K562 (cell line): ENCODE measurements around the gene CD48. TPM values are rescaled to one million over a fixed set of nuclear protein-coding genes. Genes with fewer than 3 reads are reported as not detected.
"Not testable (repeated sequence)": the region's sequence is repeated elsewhere in the genome, so short reads cannot be mapped to it uniquely, and the experiment has no call there.

Experiments used
- ATAC-seq: fragments of 200-7000 bp; cut with Tn5 transposase; 3 replicates; pipeline ENCODE4 v1.9.1; 2020; ENCODE audit warnings: moderate library complexity
- BruUV-seq: library from RNA; stranded (reverse); fragments of 400-500 nt; replicated peaks from 2 replicates; lab custom pipeline; 2021; lab: Mats Ljungman, UMichigan
- CTCF ChIA-PET: fragments of 300-600 bp; formaldehyde crosslinking; extraction: SDS; loops from one replicate; lab custom pipeline; 2021; ENCODE audit warnings: low intra/inter-chr PET ratio; lab: Yijun Ruan, JAX
- POLR2A ChIA-PET: fragments of 300-600, 350-650 bp; sonication (Branson Sonifier 250); formaldehyde crosslinking; extraction: SDS; loops from one replicate; lab custom pipeline; 2021; ENCODE audit warnings: antibody characterized with exemption, inconsistent platforms; lab: Yijun Ruan, JAX
- DNase-seq, 4 experiments: peaks; one replicate each; pipeline versions ENCODE4 v3.0.0 to v3.0.0-alpha.2; 2011 to 2018; ENCODE audit warnings: low spot score in 3 of 4, mixed read lengths in 3 of 4; ENCODE audit errors: extremely low read depth in 1 of 4
- FAIRE-seq: peaks from 2 replicates; lab custom pipeline; 2011; peaks lifted over from hg19 to GRCh38; lab: Jason Lieb, UNC
- H2AFZ ChIP-seq: 2 replicates; pipeline ENCODE4 v1.6.0; 2011; ENCODE audit warnings: low read depth, low read length, control low read depth, inconsistent platforms
- H3K27ac ChIP-seq: fragments of 200-600 bp; 3 replicates; pipeline ENCODE4 v1.8.0; 2011; ENCODE audit warnings: low read depth, mild to moderate bottlenecking, control low read depth, inconsistent platforms, low read length, moderate library complexity, mixed read lengths; ENCODE audit errors: extremely low read depth
- H3K27me3 ChIP-seq, 2 experiments: fragments of 300-600 bp in 1 of 2; 2 replicates in 1 of 2; 3 replicates in 1 of 2; pipeline versions ENCODE4 v1.6.0 to v1.8.0; 2011; ENCODE audit warnings: inconsistent platforms in 2 of 2, low read length in 2 of 2, mild to moderate bottlenecking in 1 of 2, mixed read lengths in 1 of 2, moderate library complexity in 1 of 2; ENCODE audit not compliant: control insufficient read depth in 2 of 2, insufficient read depth in 2 of 2
- H3K36me3 ChIP-seq: fragments of 300-600 bp; 3 replicates; pipeline ENCODE4 v1.8.0; 2011; ENCODE audit warnings: mild to moderate bottlenecking, low read length, inconsistent platforms; ENCODE audit not compliant: control insufficient read depth, insufficient read depth
- H3K4me1 ChIP-seq, 2 experiments: fragments of 200-600 bp in 1 of 2; replicated peaks in 1 of 2; 2 replicates in 1 of 2; 3 replicates in 1 of 2; pipeline versions ENCODE4 v1.5.1 to v1.8.0; 2011; ENCODE audit warnings: inconsistent platforms in 2 of 2, low read length in 2 of 2, mild to moderate bottlenecking in 1 of 2, mixed read lengths in 1 of 2, moderate library complexity in 1 of 2; ENCODE audit not compliant: control insufficient read depth in 2 of 2, insufficient read depth in 2 of 2
- H3K4me2 ChIP-seq: 2 replicates; pipeline ENCODE4 v1.6.1; 2011; ENCODE audit warnings: low read length, control low read depth, inconsistent platforms, mixed read lengths; ENCODE audit not compliant: insufficient read depth
- H3K4me3 ChIP-seq: fragments of 200-600 bp; sonication (generic), shearing (Covaris generic); 2 replicates; pipeline ENCODE4 v1.5.1; 2016; ENCODE audit warnings: control low read depth, inconsistent platforms
- H3K79me2 ChIP-seq: fragments of 200-600 bp; 3 replicates; pipeline ENCODE4 v1.8.0; 2011; ENCODE audit warnings: low read length, inconsistent platforms; ENCODE audit not compliant: control insufficient read depth, insufficient read depth
- H3K9ac ChIP-seq, 2 experiments: 2 replicates each; pipeline versions ENCODE4 v1.6.0 to v1.6.1; 2011; ENCODE audit warnings: low read depth in 2 of 2, low read length in 2 of 2, control low read depth in 1 of 2, inconsistent platforms in 1 of 2, mild to moderate bottlenecking in 1 of 2, mixed read lengths in 1 of 2; ENCODE audit not compliant: insufficient read depth in 1 of 2
- H3K9me1 ChIP-seq: one replicate; pipeline ENCODE4 v1.6.0; 2011; ENCODE audit warnings: inconsistent platforms, mild to moderate bottlenecking, low read length, moderate library complexity; ENCODE audit not compliant: control insufficient read depth, insufficient read depth
- H3K9me3 ChIP-seq: replicated peaks from 2 replicates; pipeline ENCODE4 v1.5.1; 2011; ENCODE audit warnings: low read depth, low read length, inconsistent platforms; ENCODE audit not compliant: control insufficient read depth, insufficient read depth
- H4K20me1 ChIP-seq: replicated peaks from 2 replicates; pipeline ENCODE4 v1.6.1; 2011; ENCODE audit warnings: low read length, inconsistent platforms, mixed read lengths; ENCODE audit not compliant: control insufficient read depth, insufficient read depth
- EGR1 ChIP-seq: fragments of 450-650 bp; conservative IDR thresholded peaks from 2 replicates; pipeline ENCODE4 v1.6.1; 2017; ENCODE audit warnings: mild to moderate bottlenecking
- RFX5 ChIP-seq: IDR thresholded peaks from 2 replicates; pipeline ENCODE4 v1.6.1; 2011; ENCODE audit warnings: low read depth, mild to moderate bottlenecking, improper control_type of control experiment, low read length
- SIX5 ChIP-seq, 2 experiments: IDR thresholded peaks; 2 replicates each; pipeline ENCODE4 v1.6.1; 2011; ENCODE audit warnings: low read length in 2 of 2, borderline replicate concordance in 1 of 2, low read depth in 1 of 2, mild to moderate bottlenecking in 1 of 2, moderate library complexity in 1 of 2; ENCODE audit not compliant: insufficient read depth in 1 of 2
- STAG1 ChIP-seq: sonication (generic); formaldehyde crosslinking; IDR thresholded peaks from 2 replicates; pipeline ENCODE4 v1.5.0; 2020; ENCODE audit warnings: missing genetic modification reagents, borderline replicate concordance
- TEAD4 ChIP-seq, 2 experiments: sonication (generic) in 1 of 2; formaldehyde crosslinking in 1 of 2; IDR thresholded peaks; 2 replicates each; pipeline versions ENCODE4 v1.6.1 to v1.8.0; 2012 to 2022; ENCODE audit warnings: borderline replicate concordance in 1 of 2, inconsistent platforms in 1 of 2, low read length in 1 of 2, mild to moderate bottlenecking in 1 of 2, missing genetic modification reagents in 1 of 2
- ZBTB8A ChIP-seq: fragments of 450-650 bp; IDR thresholded peaks from 2 replicates; pipeline ENCODE4 v1.6.1; 2018; ENCODE audit warnings: mild to moderate bottlenecking, moderate library complexity; ENCODE audit not compliant: partially characterized antibody
- ZNF695 ChIP-seq: fragments of 450-650 bp; formaldehyde crosslinking; IDR thresholded peaks from 2 replicates; pipeline ENCODE4 v1.4.0; 2020; ENCODE audit warnings: mild to moderate bottlenecking, moderate library complexity
- WGBS: fragments of 100-300 bp; shearing (Covaris generic); methylation state at CpG from one replicate; pipeline ENCODE4 v1.1.6; 2016; ENCODE audit warnings: low coverage, mixed read lengths; ENCODE audit not compliant: insufficient coverage; ENCODE audit errors: missing lambda C conversion rate; 5-methylcytosine and 5-hydroxymethylcytosine counted together
- in situ Hi-C: fragments of 300-500 bp; cut with MboI; formaldehyde crosslinking; loops from 4 replicates; pipeline ENCODE4 v1.15.0; 2018; ENCODE audit warnings: inconsistent platforms, mixed read lengths
- intact Hi-C: fragments of 100-400 bp; cut with micrococcal nuclease; formaldehyde crosslinking; loops from 2 replicates; pipeline ENCODE4 v1.14.2; 2022
- polyA plus RNA-seq, 8 experiments: library from polyadenylated mRNA; depleted of rRNA in 4 of 8; stranded (reverse) in 5 of 8; unstranded in 3 of 8; fragments of >200 nt; fragmentation: Nextera tagmentation in 2 of 8; fragmentation: Illumina TruSeq in 1 of 8; extraction: Ambion mirVana in 2 of 8; extraction: Trizol in 1 of 8; gene quantifications; 2 replicates each; pipeline versions ENCODE4 v1.2.1 to v1.2.3, GENCODE V29; 2011 to 2014; ENCODE audit warnings: inconsistent platforms in 1 of 8, missing spikeins in 1 of 8
- total RNA-seq, 7 experiments: library from RNA; depleted of rRNA in 6 of 7; stranded (reverse); fragments of >200 nt in 6 of 7; fragmentation: Illumina TruSeq in 2 of 7; extraction: Trizol in 2 of 7; gene quantifications; 2 replicates each; pipeline versions ENCODE4 v1.2.1 to v1.2.3, GENCODE V29; 2011 to 2021; ENCODE audit warnings: low replicate concordance in 1 of 7
- TF ChIP-seq, protein P1 (sequence below): fragments of 450-650 bp; IDR thresholded peaks from 2 replicates; pipeline ENCODE4 v1.6.1; 2016; ENCODE audit warnings: antibody characterized with exemption

Gene CD48
- total and polyA plus RNA-seq, 9 of the 15 experiments (the other 6 are each of a cell fraction or from before 2014, with no cell fraction given), result 0.10 to 0.42 (median 0.29) TPM; not detected in 3

DNA sequence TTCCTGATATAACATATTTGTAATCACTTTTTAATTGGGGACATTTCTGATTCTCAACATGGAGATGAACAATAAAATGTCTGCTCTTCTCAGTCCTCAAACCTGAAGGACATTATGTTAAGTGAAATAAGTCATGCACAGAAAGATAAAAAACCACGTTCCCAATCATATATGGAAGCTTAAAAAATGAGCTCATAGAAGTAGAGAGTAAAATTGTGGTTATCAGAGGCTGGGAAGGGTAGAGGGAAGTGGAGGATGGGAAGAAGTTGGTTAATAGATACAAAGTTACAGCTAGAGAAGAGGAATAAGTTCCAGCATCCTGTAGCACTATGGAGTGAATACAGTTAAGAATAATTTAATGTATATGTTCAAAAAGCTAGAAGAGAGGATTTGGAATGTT is 1.5 kb upstream of the CD48 start:
- intact Hi-C loops (no loop called here), in situ Hi-C loops (no loop called here)
- no peaks in the 10 kb centered on the region for H3K9me1 ChIP-seq
- no peak for FAIRE-seq
- H2AFZ ChIP-seq, result no peak overlapping the region
- ChIA-PET POLR2A (interaction anchor here (1.1 to 1.4 kb wide), 2 partner anchors 11 to 68 kb away, joined by 5 to 7 read pairs; no protein-coding TSS in a partner anchor), CTCF (no interaction called here)
- H3K9me3 ChIP-seq, result no peaks in the 10 kb centered on the region
- no peak overlapping the region for H3K4me3 ChIP-seq
- H3K4me1 ChIP-seq, result no peaks in the 10 kb centered on the region
- DNase-seq, result no peak
- TF ChIP-seq SIX5 (IDR thresholded peaks at IDR 0.05; ENCODE audit: borderline replicate concordance in 1 of 2, insufficient read depth in 1 of 2, low read depth in 1 of 2, low read length in 2 of 2) (no peak), RFX5 (no peak), EGR1 (no peak), TEAD4 (IDR thresholded peaks at IDR 0.05; ENCODE audit: low read length) (no peak), TEAD4 (CRISPR knock-in tag; IDR thresholded peaks at IDR 0.05; ENCODE audit: borderline replicate concordance) (no peak), ZBTB8A (no peak), STAG1 (no peak), ZNF695 (CRISPR knock-in tag) (no peak)
- TF ChIP-seq, protein P1, sequence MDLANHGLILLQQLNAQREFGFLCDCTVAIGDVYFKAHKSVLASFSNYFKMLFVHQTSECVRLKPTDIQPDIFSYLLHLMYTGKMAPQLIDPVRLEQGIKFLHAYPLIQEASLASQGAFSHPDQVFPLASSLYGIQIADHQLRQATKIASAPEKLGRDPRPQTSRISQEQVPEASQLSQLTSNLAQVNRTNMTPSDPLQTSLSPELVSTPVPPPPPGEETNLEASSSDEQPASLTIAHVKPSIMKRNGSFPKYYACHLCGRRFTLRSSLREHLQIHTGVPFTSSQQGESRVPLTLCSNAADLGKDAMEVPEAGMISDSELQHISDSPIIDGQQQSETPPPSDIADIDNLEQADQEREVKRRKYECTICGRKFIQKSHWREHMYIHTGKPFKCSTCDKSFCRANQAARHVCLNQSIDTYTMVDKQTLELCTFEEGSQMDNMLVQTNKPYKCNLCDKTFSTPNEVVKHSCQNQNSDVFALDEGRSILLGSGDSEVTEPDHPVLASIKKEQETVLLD, result no peak
- H3K79me2 ChIP-seq, result no peaks in the 10 kb centered on the region
- BruUV-seq, result no TSS peak
- no peak overlapping the region for H3K27ac ChIP-seq
- no peaks in the 10 kb centered on the region for H3K36me3 ChIP-seq
- no peak overlapping the region for H3K9ac ChIP-seq
- H3K4me2 ChIP-seq, result no peak overlapping the region
- H3K27me3 ChIP-seq, result peaks cover 25 to 26% of the 10 kb centered on the region in 2 experiments; a peak in 4 of 5 replicates
- H4K20me1 ChIP-seq, result no peaks in the 10 kb centered on the region
- WGBS, result 0% methylated on average over 1 of the region's 1 CpG
- ATAC-seq, result no peak

DNA sequence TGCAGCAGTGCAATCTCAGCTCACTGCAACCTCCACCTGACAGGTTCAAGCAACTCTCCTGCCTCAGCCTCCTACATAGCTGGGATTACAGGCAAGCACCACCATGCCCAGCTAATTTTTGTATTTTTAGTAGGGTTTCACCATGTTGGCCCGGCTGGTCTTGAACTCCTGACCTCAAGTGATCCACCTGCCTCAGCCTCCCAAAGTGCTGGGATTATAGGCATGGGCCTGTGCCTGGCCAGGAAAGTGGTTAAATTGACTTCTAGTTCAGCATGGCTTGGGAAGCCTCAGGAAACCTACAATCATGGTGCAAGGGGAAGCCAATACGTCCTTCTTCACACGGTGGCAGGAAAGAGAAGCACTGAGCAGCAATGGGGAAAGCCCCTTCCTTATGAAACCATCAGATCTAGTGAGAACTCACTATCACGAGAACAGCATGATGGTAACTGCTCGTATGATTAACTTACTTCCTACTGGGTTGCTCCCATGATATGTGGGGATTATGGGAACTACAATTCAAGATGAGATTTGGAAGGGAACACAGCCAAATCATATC is 981 bp upstream of the CD48 start:
- WGBS, result 3% methylated on average over 5 of the region's 5 CpGs
- H3K36me3 ChIP-seq, H3K27ac ChIP-seq, H4K20me1 ChIP-seq, H3K9me1 ChIP-seq, H3K9ac ChIP-seq, intact Hi-C loops, H3K4me2 ChIP-seq, DNase-seq, ATAC-seq, BruUV-seq, CTCF ChIA-PET, H3K79me2 ChIP-seq, in situ Hi-C loops, H3K4me3 ChIP-seq, H3K4me1 ChIP-seq, FAIRE-seq, H2AFZ ChIP-seq, H3K9me3 ChIP-seq: not testable (repeated sequence)
- POLR2A ChIA-PET, result interaction anchor here (1.1 to 1.4 kb wide), 2 partner anchors 12 to 69 kb away, joined by 5 to 7 read pairs; no protein-coding TSS in a partner anchor
- H3K27me3 ChIP-seq, result peaks cover 23 to 26% of the 10 kb centered on the region in 2 experiments; a peak in 4 of 5 replicates
